Myocyte (in vitro differentiated cells): ENCODE results near the gene CACNA1F. TPM values are rescaled to one million over a fixed set of nuclear protein-coding genes. Genes with fewer than 3 reads are reported as not detected.
"Not testable (repeated sequence)": the region's sequence is repeated elsewhere in the genome, so short reads cannot be mapped to it uniquely, and the experiment has no call there.

ENCODE experiments used
- DNase-seq: peaks from one replicate; pipeline ENCODE4 v3.0.0-alpha.2; 2012; ENCODE audit warnings: low read depth
- total RNA-seq: library from RNA; depleted of rRNA; stranded (reverse); fragments of >200 nt; gene quantifications from 2 replicates; pipeline ENCODE4 v1.2.3, GENCODE V29; 2014

CACNA1F gene
- total RNA-seq, 1 donor from 2014 or later, result not detected

- DNase-seq, result no peak
Measured at GRCh38 chrX:49177873-49178480, 55.2 kb downstream of the CACNA1F start.

- DNase-seq, result no peak
Measured at GRCh38 chrX:49177338-49177833, 55.8 kb downstream of the CACNA1F start.

DNA sequence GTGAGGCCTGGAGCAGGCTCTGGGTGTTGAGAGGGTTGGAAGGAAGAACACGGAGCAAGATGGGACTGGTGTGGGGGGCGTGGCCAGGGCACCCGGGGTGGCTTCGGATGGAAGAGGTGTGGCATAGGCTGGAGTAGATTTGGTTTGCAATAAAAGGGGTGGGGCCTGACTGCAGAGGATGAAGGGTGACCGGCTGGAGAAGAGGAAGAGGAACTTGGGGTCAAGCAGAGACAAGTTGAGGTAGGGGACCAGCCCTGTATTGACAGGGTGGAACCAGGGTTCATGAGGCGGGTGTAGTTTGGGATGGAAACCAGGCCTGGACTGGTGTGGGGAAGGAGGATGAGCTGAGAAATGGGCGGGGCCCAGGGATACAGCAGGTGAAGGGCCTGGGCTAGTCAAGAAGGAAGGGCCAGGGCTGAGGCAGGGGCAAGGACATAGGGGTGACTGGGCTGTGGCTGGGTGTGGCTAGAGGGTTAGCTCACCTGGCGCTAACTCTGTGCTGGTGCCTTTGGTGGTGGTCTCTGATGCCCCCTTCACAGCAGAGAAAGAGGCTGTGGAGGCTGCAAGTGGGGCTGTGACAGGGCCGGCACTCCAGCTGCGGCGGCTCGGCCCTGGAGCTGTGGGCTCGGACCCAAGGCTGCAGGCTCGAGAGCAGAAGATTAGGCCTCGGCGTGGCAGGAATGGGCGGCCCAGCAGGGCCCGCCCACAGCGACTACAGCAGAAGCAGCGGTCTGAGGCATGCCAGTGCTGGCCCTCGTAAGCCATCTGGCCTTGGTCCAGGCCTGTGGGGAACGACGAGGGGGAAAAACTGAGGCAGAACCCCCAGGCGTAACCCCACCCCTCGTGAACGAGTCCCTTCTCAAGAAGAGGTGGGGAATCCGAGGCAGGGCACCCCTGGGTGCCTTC lies 56.5 kb downstream of the CACNA1F start:
- DNase-seq, result no peak

- DNase-seq, result no peak
Measured at GRCh38 chrX:49175435-49176274, 57.5 kb downstream of the CACNA1F start.

- no peak for DNase-seq
Measured at GRCh38 chrX:49174723-49175122, 58.4 kb downstream of the CACNA1F start.

GRCh38 chrX:49173544-49173943 lies 59.6 kb downstream of the CACNA1F start:
- not testable (repeated sequence) for DNase-seq

DNA sequence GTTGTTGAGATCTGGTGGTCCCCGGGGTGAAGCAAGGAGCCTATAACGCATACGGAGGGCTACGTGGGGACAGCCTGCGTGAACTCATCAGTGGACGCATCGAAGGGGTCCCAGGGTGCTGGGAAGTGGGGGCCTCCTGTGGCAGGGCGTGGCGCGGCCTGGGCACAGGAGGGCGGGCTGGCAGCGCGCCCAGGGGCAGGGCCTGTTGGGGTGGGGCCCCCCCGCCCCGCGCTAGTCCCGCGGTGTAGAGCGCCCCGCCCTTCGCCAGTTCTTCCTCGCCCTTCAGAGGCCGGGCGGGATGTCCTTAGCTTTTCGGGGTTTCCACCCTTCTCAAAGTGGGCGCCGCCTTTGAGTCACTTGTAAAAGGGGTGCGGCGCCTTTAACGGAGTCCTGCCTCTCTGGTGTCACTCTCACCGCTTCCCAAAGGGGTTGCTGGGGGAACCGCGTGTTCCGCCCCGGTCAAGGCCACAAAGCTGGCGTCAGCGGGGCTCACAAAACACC lies 60.8 kb downstream of the CACNA1F start:
- DNase-seq, result peak; percentile 80

DNA sequence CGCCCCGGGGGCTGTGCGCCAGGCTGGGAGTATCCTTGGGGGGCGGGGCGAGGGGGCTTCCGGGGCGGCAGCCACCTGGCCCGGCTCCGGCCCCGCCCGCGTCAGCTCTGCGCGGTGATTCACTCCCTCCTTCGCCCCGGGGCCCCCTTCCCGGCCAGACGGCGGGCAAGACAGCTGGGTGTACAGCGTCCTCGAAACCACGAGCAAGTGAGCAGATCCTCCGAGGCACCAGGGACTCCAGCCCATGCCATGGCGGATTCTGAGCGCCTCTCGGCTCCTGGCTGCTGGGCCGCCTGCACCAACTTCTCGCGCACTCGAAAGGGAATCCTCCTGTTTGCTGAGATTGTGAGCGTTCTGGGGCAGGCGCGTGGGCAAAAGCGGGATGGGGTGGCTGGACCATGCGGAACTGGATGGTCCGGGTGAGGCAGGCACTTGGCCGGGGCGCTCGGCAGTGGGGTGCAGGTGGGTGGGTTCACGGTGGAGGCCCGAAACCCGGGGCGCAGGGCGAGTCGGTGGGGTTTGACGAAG lies 61.3 kb downstream of the CACNA1F start, which contains the start of gene PLP2:
Gene PLP2 (plus strand): TSS at position 147 of the 528 bp plus-strand sequence. CDS start 103 bp downstream, at position 250.
- DNase-seq, result peak; percentile 80

- DNase-seq, result no peak
Measured at GRCh38 chrX:49167740-49168108, 65.4 kb downstream of the CACNA1F start.

- peak; percentile 92 for DNase-seq
Measured at GRCh38 chrX:49166914-49167739, 66.0 kb downstream of the CACNA1F start.

- DNase-seq, result peak; percentile 65
Measured at GRCh38 chrX:49165901-49166881, 66.9 kb downstream of the CACNA1F start.

GRCh38 chrX:49164589-49165360 lies 68.4 kb downstream of the CACNA1F start:
- DNase-seq, result no peak

DNA sequence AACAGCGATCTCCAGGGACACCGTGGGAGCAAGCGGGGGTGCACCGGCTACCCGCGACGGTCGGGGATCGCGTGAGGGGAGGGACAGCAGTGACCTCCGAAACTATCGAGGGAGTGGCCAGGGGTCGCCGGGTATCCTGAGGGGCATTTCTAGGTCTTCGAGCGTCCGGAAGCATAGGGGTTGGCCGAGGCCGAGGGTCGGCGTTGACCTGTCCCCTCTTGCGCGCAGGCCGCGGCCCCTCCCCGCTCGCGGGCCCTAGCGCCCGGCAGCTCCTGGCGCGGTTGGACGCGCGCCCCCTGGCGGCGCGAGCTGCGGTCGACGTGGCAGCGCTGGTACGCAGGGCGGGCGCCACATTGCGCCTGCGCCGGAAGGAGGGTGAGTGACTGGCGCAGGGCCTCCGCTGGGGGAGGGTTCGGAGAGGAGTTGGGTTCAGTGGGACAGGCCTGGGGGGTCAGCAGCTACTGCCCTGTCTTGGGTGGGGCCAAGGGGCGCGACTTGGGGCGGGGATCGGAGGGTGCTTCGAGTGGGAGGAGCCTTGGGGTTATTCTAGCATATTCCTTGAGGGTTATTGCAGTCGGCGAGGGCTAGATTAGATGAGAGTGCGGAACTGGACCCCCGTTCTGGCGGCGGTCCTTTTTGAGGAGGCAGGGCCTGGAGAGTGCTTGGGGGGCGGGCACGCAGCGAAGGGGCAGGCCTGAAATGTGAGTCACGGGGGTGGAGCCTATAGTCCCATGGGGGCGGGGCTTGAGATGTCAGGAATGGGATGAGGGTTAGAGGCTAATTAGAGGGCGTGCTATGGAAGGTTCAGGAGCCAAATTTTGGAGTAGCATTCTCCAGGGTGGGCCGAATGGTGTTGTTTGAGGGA lies 69.4 kb downstream of the CACNA1F start:
- DNase-seq, result peak; percentile 81

DNA sequence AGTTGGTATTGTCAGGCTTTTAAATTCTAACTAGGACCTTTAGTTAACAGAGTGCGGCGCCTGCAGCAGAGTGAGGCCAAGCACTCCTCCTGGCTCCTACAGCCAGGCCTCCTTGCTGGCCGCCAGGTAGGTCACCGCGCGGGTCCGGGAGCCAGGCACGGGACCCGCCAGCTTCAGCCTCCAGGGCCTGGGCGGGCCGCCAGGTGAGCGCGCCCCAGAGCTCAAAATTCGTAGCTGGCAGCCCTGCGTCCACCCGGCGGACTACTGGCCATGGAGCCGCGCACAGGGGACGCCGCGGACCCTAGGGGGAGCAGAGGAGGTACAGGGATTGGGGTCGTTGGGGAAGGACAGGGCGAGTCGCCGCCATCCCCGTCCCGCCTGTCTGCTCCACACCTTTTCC lies 70.5 kb downstream of the CACNA1F start, which contains the start of gene MAGIX:
Gene MAGIX (plus strand): TSS at position 139 of the 400 bp plus-strand sequence. CDS start 132 bp downstream, at position 271.
- DNase-seq, result no peak

GRCh38 chrX:49161632-49162031 lies 71.5 kb downstream of the CACNA1F start:
- no peak for DNase-seq

- DNase-seq, result no peak
Measured at GRCh38 chrX:49160908-49161307, 72.2 kb downstream of the CACNA1F start.

GRCh38 chrX:49157194-49157593 lies 75.9 kb downstream of the CACNA1F start:
- no peak for DNase-seq
